Putamen (tissue), 1 donor: Measurements from ENCODE around the gene RNF215.
"Not testable (repeated sequence)": the region's sequence is repeated elsewhere in the genome, so short reads cannot be mapped to it uniquely, and the experiment has no call there.

Experiments
- DNase-seq: peaks from one replicate; pipeline ENCODE4 v3.0.0-alpha.2; 2016; ENCODE audit warnings: low spot score

The RNF215 gene

DNA sequence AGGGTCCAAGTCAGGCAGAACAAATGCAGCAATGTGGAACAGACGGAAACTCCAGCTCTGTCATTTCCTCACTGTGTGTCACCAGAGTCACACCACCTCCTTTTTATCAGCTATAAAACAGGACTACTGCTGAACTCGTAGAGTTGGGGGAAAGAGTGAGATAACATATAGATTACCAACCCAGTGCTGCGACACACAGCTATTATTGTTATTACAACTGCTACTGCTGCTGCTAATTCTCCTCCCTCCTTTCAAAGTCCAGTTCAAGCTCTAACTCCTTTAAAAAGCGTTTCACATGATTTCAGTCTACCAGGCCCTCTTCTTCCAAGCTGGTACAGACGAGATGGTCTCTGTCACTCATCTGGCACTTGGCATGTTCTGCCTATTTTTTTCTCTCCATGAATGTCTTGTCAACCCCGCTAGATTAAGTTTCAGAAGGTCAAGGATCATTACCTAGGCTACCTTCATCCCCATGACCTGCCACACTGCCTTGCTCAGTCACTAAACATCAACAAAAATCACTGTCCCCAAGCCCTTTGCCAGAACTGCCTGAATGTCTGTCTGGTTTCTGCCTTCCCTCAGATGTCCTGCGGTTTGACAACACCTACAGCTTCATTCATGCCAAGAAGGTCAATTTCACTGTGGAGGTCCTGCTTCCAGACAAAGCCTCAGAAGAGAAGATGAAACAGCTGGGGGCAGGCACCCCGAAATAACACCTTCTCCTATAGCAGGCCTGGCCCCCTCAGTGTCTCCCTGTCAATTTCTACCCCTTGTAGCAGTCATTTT lies 34.7 kb upstream of the RNF215 start:
- DNase-seq = no peak

DNA sequence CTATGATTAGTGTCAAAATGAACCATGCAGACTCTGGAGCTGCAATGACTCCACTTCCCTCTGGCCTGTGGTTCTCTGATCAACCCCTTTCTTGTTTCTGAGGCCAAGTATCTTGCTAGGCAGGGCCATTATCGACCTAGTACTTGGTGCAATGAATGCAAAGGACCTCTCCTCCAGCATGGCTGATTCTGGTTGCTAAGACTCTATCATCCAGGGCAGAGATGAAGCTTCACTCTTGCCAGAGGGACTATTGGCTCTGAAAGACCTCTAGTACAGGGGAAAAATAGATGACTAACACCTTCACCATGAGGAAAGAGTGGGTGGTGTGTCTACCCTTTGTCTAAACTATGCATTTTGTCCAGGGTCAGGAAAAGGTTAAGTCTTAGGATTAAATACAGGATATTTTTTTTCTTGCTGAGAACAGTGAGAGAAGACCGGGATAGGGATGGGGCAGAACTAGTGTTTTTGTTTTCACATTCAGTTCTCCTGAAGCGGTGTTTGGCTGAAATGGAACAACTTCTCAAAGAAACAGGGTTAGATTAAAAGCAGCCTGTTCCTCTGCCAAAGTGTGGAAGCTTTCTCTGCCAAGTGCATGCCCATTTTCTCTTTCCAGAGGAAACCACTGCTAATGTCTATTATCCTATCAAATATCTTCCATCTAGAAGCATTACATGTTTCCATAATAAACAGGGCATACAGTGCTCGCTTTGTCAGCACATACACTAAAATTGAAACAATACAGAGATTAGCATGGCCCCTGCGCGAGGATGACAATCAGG lies 33.3 kb upstream of the RNF215 start:
- no peak for DNase-seq

DNA sequence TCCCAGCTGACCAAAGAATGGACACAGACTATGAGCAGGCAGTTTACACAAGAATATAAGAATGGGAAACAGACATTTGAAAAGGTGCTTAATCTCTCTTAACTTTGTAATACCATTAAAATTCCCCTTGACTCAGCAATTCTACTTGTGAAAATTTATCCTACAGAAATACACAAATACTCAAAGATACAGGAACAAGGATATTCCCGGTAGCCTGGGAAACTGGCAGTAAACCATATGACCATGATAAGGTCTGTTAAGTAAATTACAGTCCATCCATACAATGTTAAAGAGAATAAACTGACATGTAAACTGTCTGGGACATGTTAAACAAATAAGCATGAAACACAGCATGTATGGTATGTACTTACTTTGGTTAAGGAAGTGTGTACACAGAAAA lies 29.6 kb upstream of the RNF215 start:
- DNase-seq = no peak

DNA sequence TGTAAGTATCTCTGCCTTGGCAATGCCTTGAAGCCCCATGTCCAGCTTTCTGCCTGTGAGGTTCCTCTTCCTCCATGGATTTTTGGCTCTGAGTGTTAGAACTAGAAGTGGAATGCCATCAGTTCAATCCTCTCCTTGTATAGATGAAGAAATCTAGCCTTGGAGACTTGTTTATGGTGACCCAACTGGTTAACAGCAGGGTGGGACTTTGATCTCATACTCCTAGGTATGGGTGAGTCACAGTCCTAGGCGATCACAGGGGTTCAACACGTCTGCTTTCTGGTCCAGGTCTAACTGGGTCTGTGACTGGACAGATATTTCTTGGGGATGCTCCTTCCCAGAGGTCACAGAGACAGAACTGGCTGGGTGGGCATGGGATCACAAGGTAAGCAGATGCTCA lies 29.2 kb upstream of the RNF215 start:
- DNase-seq = no peak

DNA sequence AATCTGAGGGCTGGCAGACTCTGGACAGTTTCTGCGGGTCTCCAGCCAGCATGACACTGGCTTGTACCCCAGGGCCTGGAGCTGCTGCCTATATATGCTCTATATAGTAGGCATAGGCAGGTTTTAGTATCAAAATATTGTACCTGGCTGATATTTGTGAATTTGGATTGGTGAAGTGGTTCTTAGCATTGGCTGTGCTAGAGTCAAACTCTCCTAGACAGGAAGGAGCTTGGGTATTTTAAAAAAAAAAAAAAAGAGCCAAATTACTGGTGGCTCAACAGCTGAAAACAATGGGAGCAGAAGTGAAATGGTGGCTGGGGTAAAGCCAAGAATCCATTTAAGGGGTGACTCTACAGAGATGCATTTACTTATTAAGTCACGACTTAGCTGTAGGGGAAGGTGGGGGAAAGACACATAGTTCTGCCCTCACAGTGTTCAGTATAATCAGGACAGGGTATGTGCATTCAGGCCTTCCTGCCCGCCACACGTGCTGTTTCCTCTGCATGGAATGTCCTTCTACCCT lies 27.4 kb upstream of the RNF215 start:
- DNase-seq = no peak

DNA sequence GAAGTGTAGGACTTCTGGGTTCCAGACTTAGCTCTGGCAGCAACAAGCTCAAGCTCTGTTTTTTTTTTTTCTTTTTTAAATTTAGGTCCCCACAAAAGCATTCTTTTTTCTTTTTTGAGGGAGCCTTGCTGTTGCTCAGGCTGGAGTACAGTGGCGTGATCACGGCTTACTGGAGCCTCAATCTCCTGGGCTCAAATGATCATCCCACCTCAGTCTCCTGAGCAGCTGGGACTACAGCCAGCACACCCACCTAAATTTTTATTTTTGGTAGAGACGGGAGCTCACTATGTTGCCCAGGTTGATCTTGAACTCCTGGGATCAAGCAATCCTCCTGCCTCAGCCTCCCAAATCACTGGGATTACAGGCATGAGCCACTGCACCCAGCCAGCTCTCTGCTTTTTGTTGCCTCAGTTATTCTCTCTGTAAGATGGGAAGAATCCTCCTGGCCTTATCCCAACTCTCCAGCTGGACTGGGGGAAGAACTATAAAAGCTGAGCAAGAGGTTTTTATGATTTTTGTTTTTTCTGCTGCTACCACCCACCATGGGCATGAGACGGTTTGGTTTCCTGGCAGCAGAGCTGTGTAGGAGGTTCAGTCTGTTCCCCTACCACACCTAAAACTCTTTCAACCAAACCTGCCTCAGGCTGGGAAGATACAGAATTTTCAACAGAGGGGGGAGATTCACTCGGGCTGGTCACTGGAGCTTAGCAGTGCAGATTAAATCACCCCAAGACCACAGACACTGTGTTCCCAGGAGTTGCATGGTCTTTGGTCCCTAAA lies 26.7 kb upstream of the RNF215 start:
- no peak for DNase-seq

DNA sequence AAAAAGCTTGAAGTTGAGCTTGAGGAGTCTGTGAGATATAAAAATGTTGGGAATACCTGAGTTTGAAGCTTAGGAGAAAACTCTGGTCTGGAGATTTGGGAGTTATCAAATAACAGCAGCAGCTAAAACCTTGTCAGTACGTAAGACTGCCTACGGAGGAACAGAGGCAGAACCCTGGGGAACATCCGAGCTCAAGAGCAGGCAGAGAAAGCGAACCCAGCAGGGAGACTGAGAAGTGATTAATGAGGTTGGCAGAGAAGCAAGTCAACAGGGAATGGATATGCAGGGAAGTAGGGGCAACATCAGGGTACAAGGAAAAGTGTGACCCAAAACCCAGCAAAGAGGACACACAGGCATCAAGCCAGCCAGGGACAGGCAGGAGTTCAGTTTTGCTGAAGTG lies 25.8 kb upstream of the RNF215 start:
- DNase-seq = no peak

DNA sequence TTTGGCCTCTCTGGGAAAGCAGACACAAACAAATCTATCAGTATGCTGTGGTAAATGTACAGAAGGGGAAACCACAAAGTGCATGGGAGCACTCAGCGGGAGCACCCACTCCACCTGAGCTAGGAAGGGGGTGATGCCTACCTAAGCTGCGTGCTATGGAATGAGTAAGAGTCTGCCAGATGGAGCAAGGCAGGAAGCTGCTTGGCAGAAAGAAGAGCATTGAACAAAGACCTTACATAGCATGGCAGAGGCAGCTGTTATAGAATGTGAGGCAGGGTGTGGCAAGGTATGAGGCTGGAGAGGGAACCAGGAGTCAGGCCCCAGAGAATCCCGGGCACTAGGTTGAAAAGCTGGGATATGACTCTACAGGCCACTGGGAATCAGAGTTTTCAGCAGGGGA lies 24.6 kb upstream of the RNF215 start:
- no peak for DNase-seq

DNA sequence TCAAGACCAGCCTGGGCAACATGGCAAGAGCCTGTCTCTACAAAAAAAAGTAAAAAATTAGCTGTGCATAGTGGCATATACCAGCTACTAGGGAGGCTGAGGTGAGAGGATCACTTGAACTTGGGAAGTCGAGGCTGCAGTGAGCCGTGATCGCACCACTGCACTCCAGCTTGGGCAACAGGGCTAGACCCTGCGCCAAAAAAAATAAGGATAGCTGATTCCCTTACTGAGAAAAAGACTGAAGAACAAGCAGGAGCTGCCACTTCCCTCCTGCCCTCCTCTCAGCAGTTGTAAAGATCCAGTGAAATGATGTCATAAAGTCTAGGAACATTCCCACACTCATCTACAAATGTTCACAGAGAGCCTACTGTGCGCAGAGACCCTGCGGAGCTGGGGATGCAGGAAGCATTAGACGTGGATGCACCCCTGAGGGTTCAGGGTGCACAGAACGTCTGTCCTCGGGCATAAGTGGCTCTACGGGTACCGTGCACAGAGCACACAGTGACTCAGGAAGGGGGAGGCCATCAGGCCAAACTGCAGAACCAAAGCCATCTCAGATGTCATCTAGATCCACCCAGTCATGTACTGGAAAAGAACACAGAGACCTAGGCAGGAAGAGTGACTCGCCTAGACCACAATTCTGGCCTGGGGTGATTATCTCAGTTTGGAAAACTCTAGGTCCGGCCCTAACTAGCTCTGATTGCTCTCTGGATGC lies 21.3 kb upstream of the RNF215 start:
- DNase-seq = no peak

DNA sequence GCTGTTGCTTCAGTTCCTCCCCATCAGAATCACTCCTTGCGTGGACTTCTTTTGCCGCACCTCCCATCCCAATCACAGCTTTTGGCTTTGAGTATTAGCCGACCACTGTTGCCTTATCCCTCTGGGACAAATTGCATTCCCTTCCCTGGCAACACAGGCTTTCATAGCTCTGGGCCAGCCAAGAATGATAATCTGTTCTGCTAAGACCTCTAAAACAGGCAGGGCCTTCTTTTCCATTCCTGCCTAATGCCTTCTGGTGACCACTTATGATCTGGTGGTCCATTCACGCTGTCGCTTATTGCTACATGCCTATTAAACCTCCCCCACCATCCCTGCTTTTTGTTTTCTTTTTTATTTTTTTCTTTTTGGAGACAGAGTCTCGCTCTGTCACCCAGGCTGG lies 19.2 kb upstream of the RNF215 start:
- no peak for DNase-seq

DNA sequence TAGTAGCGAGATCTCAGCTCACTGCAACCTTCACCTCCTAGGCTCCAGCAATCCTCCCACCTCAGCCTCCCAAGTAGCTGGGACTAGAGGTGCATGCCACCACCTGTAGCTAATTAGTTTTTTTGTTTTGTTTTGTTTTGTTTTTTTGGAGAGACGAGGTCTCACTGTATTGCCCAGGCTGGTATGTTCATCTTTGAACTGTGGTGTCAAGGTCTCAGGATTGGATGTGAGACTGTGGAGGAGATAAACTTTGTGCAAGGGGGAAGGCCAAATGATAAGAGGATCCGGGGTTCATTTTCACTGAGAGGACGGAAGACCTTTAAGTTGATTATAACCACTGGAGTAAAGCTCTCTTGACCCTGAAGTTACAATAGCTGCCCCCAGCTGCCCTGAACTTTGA lies 18.5 kb upstream of the RNF215 start:
- no peak for DNase-seq

DNA sequence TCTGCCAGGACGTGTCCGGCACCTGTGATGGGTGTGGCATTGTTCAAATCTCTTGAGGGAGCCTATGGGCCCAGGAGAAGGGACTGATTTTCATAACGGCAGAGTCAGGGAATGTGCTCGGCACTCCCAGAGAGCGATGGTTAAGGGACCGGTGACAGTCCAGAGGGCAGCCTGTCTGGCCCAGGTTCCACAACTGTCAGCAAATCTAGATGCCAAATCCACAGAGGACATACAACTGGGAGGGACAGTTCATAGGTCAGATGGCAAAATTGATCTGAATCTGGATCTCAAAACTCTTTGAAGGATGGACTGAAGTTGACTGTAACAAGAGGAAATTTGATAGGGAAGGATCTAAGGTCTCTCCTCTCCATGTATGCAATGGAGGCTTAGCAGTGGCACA lies 17.1 kb upstream of the RNF215 start:
- DNase-seq = no peak

DNA sequence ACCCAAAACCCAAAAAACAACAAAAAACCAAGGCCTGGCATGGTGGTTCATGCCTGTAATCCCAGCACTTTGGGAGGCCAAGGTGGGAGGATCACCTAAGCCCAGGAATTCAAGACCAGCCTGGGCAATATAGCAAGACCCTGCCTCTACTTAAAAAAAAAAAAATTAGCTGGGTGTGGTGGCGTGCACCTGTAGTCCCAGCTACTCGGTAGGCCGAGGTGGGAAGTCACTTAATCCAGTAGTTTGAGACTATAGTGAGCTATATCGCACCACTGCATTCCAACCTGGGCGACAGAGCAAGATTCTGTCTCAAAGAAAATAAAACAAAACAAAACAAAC lies 15.5 kb upstream of the RNF215 start:
- DNase-seq = not testable (repeated sequence)

DNA sequence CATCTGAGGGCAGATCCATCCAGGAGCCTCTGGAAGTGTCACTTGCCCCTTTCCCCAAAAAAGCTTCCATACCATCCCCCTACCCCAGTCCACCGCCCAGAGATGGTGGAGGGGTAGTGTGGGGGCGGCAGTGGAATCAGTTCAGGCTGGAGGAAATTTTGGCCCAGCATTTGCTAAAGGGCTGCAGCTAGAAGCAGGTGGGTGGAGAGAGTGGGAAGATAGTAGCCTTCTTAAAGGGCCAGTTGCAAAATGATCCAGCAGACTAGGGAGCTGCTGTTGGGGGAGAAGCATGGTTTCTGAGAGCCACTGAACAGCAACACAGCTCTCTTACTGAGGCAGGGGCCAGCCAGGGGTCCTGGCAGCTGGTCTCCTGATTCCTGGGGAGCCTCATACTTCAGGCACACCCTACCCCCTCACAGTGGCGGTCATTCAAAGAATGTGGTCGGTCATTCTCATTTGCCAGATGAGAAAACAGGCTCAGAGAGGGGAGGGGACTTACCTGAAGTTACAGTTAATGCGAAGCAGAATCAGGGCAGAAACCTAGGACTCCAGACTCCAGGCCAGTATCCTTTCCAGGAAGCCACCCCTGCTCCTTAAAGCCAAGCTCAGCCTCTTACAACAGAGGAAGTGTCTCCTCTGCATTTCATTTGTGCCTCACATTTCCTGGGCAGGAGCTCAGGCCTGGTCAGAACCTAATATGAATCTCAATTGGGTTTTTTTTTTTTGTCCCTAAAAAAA lies 15.0 kb upstream of the RNF215 start:
- DNase-seq = no peak

DNA sequence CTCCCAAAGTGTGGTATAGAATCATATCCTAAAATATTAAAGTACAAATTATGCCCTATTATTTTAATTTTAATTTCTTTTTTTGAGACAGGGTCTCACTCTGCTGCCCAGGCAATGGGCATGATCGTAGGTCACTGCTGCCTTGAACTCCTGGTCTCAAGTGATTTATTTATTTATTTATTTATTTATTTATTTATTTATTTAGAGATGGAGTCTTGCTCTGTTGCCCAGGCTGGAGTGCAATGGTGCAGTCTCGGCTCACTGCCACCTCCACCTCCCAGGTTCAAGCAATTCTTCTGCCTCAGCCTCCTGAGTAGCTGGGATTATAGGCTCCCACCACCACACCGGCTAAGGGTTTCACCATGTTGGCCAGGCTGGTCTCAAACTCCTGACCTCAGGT lies 13.8 kb upstream of the RNF215 start:
- DNase-seq = not testable (repeated sequence)

DNA sequence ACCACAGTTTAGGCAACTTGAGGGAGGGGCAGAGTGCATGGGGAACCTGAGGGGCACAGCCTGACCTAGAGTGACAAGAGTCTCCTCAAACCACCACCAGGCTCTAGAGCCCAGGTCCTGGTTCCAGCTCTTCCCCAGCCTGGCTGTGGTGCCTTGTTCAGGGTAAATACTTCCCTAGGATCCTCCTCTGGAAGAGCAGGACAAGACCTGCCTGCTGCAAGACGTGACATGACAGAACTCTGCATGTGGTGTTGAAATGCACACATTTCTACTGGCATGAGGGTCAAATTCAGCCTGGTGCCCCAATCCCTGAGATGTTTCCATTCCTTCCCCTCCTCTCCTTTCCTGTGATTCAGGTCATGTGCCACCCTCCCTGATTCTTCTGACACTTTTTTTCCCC lies 12.9 kb upstream of the RNF215 start:
- DNase-seq = no peak

DNA sequence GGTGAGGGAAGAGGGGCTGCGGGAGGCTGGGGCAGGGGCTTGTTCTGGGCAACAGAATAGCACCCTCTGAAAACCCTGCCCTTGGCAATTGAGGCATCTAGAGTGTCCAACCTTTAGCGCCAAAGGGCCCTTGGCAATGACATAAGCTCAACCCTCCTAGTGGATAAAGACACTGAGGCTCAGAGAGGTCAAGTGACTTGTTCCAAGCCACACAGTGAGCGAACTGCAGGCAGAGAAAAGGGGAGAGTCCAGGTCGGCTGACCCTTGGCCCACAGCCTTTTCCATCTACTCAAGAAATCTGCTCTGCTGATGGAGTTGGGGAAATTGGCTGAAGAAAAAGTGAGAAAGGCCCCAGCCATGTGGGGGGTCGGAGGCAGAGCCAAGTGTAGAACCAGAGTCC lies 12.5 kb upstream of the RNF215 start:
- DNase-seq = no peak

DNA sequence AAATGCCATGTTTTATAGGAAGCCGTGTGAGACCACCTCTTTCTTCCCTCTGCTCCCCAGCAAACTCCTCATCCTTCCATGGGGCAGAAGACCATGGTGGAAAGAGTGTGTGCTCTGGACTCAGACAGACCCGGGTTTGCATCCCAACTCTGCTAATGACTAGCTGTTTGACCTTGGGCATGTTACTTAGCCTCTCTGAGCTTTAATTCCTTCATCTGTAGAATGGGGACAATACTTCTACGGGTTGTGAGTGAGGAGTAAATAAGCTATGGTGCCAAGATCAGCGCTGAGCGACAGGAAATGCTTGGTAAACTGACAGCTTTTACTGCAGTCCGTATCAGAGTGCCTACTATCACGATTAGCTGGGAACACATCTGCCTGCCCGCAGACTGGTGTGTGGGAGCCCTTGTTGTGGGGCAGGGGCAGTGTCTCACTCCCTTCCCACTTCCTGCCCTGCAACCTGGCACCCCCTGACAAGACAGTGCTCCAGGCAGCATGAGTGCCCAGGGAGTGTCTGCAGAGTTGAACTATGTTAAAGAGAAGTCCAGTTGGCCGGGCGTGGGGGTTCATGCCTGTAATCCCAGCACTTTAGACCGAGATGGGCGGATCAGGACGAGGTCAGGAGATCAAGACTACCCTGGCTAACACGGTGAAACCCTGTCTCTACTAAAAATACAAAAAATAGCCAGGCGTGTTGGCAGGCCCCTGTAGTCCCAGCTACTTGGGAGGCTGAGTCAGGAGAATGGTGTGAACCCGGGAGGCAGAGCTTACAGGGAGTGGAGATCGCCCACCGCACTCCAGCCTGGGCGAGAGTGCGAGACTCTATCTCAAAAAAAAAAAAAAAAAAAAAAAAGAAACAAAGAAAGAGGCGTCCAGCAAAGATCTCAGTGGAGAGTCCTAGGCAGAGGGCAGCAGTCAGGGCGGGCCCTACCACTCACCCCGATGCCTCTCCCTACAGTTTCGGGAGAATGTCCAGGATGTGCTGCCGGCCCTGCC lies 11.8 kb upstream of the RNF215 start:
- no peak for DNase-seq

DNA sequence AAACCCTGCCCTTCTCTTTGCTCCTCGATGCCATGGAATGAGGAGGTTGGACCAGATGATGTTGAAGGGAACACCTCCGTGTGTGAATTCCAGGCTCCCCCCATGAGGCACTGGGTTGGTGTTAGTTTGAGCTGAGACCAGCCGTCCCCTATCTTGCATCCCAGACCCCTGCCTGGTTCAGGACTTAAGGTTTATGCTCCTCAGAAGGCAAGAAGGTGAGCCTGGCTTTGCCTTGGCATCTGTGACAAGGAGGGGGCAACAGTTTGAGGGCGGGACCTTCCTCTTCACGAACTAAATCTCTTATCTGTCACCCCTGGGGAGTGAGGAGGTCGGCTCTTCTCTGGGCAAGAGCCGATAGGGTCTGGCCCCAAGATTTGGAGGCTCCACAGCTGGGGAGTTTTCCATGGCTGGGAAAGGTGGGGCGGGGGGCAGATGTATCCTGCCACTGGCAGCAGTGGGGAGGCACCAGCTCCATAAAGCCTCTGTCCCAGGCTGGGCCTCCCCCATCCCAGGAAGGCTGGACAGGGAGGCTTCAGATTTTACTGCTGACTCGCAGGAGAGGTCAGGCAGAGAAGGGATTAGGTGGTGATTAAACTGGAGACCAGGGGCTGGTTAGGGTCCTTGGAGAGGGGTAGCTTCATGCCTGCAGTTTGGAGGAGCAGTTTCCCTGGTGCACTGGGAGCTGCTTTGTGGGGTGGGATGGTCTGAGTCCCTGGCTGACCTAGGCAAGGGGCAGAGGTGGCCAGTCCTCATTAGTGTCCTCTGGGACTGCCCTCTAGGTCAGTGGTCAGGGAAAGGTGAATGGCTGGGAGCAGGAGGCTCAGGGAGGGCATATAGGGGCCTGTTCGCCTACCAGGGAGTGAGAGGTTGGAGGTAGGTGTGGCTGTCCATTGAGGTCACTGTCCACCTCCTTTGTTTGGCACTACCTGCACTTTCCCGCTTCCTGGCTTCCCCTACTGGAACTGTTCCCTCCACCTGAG lies 10.7 kb upstream of the RNF215 start:
- DNase-seq = no peak
